Nephron progenitor cell (in vitro differentiated cells): Measurements from ENCODE around the gene KLC1.
"Not testable (repeated sequence)": the region's sequence is repeated elsewhere in the genome, so short reads cannot be mapped to it uniquely, and the experiment has no call there.

Experiments used
- DNase-seq: peaks from one replicate; pipeline ENCODE4 v3.0.0; 2021
- H3K27ac Mint-ChIP-seq: 2 replicates; pipeline ENCODE4 v1.8.0; 2021; ENCODE audit warnings: mild to moderate bottlenecking, moderate library complexity, mixed read lengths
- H3K27me3 Mint-ChIP-seq: 2 replicates; pipeline ENCODE4 v1.8.0; 2021; ENCODE audit warnings: mild to moderate bottlenecking, low read depth, mixed read lengths; ENCODE audit not compliant: poor library complexity
- H3K36me3 Mint-ChIP-seq: 2 replicates; pipeline ENCODE4 v1.8.0; 2021; ENCODE audit warnings: low read depth, mixed read lengths
- H3K4me1 Mint-ChIP-seq: 2 replicates; pipeline ENCODE4 v1.8.0; 2021; ENCODE audit warnings: mixed read lengths
- H3K4me3 Mint-ChIP-seq: 2 replicates; pipeline ENCODE4 v1.8.0; 2021; ENCODE audit warnings: mild to moderate bottlenecking, moderate library complexity, mixed read lengths
- H3K9me3 Mint-ChIP-seq: 2 replicates; pipeline ENCODE4 v1.8.0; 2021; ENCODE audit warnings: mild to moderate bottlenecking, moderate library complexity, mixed read lengths
- TF ChIP-seq, protein P1 (sequence below): fragments of 200-600 bp; sonication (generic); IDR thresholded peaks from 2 replicates; pipeline ENCODE4 v1.5.0; 2021; ENCODE audit warnings: antibody characterized with exemption

KLC1 gene

GRCh38 chr14:103607822-103608221, 21.2 kb upstream of the KLC1 start:
- TF ChIP-seq, protein P1, sequence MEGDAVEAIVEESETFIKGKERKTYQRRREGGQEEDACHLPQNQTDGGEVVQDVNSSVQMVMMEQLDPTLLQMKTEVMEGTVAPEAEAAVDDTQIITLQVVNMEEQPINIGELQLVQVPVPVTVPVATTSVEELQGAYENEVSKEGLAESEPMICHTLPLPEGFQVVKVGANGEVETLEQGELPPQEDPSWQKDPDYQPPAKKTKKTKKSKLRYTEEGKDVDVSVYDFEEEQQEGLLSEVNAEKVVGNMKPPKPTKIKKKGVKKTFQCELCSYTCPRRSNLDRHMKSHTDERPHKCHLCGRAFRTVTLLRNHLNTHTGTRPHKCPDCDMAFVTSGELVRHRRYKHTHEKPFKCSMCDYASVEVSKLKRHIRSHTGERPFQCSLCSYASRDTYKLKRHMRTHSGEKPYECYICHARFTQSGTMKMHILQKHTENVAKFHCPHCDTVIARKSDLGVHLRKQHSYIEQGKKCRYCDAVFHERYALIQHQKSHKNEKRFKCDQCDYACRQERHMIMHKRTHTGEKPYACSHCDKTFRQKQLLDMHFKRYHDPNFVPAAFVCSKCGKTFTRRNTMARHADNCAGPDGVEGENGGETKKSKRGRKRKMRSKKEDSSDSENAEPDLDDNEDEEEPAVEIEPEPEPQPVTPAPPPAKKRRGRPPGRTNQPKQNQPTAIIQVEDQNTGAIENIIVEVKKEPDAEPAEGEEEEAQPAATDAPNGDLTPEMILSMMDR = no peak
- Mint-ChIP-seq H3K4me1 (peaks cover 13% of the 10 kb centered on the region), H3K27ac (no peak overlapping the region), H3K36me3 (peaks cover 16% of the 10 kb centered on the region), H3K9me3 (peaks cover 32% of the 10 kb centered on the region), H3K4me3 (no peak overlapping the region), H3K27me3 (peaks cover 53% of the 10 kb centered on the region)
- DNase-seq = no peak

DNA sequence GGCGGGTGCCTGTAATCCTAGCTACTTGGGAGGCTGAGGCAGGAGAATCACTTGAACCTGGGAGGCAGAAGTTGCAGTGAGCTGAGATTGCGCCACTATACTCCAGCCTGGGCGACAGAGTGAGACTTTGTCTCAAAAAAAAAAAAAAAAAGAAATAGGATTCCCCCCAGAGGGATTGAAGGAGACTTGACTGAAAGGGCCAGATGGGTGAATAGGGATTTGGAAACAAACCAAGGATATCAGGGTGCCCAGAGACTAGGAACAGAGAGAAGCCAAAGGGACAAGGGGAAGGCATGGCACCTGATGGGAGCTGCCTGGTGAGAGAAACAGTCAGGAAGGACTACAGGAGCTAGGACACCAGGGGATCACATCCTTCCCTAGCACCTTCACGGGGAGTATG, 19.9 kb upstream of the KLC1 start:
- H3K9me3 Mint-ChIP-seq = peaks cover 35% of the 10 kb centered on the region
- peaks cover 53% of the 10 kb centered on the region for H3K27me3 Mint-ChIP-seq
- H3K4me3 Mint-ChIP-seq, DNase-seq, H3K27ac Mint-ChIP-seq: not testable (repeated sequence)
- H3K36me3 Mint-ChIP-seq = peaks cover 20% of the 10 kb centered on the region
- H3K4me1 Mint-ChIP-seq = peaks cover 13% of the 10 kb centered on the region

DNA sequence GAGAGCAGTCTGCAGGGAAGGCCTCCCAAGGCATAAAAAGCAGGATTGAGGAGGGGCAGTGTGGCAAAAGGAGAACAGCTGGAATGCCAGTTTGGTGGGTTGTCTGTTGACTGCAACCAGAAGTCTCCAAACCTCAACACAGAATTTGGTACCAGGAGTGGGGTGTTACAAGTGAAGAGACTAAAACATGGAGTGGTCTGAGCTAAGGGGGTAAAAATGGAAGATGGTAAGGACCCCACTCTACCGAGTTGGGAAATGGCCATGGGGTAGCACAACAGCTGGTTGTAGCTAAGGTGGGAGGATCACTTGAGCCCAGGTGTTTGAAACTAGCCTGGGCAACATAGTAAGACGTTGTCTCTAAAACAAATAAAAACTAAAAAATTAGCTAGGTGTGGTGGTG, 17.8 kb upstream of the KLC1 start:
- no peak for DNase-seq
- Mint-ChIP-seq H3K4me1 (peaks cover 13% of the 10 kb centered on the region), H3K27ac (no peak overlapping the region), H3K27me3 (peaks cover 44% of the 10 kb centered on the region), H3K36me3 (peaks cover 16% of the 10 kb centered on the region), H3K9me3 (peaks cover 35% of the 10 kb centered on the region), H3K4me3 (no peak overlapping the region)
- TF ChIP-seq, protein P1 = no peak

- Mint-ChIP-seq H3K27ac (no peak overlapping the region), H3K4me3 (no peak overlapping the region), H3K36me3 (peaks cover 16% of the 10 kb centered on the region), H3K9me3 (peaks cover 35% of the 10 kb centered on the region), H3K27me3 (peaks cover 21% of the 10 kb centered on the region), H3K4me1 (peaks cover 8% of the 10 kb centered on the region)
- TF ChIP-seq, protein P1 = no peak
- DNase-seq = no peak
Observed at GRCh38 chr14:103613517-103613916, 15.5 kb upstream of the KLC1 start.

DNA sequence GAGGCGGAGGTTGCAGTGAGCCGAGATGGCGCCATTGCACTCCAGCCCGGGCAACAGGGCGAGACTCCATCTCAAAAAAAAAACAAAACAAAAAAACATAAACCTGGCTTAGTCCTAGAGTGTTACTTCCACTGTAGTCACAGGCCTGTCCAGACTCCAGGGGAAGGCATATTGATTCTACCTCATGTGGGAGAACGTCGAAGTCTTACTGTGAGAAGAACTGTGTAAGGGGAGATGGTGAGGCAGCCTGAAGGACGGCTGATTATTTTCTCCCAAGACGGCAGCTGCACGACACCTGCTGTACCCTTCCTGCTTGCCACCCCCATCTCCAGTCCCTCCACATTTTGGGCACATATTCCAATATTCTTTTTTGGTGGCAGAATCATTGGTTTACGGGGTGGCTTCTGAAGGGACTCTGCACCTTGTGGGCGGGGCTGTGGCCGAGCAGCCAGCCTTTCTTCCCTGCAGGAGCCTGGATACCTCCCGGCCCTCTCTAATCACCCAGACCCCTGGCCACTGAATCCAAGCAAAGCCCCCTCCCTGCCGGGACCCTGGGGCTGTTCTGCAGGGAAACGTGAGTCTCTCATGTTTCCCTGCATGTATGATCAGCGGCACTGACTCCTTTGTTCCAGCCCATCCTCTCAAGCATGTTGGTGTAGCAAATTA, 12.2 kb upstream of the KLC1 start:
- H3K27ac Mint-ChIP-seq = peak overlapping the region; percentile 75
- no peaks in the 10 kb centered on the region for H3K27me3 Mint-ChIP-seq
- TF ChIP-seq, protein P1 = no peak
- peaks cover 8% of the 10 kb centered on the region for H3K4me1 Mint-ChIP-seq
- H3K4me3 Mint-ChIP-seq = no peak overlapping the region
- H3K36me3 Mint-ChIP-seq = peaks cover 4% of the 10 kb centered on the region
- H3K9me3 Mint-ChIP-seq = peaks cover 9% of the 10 kb centered on the region
- DNase-seq = no peak

DNA sequence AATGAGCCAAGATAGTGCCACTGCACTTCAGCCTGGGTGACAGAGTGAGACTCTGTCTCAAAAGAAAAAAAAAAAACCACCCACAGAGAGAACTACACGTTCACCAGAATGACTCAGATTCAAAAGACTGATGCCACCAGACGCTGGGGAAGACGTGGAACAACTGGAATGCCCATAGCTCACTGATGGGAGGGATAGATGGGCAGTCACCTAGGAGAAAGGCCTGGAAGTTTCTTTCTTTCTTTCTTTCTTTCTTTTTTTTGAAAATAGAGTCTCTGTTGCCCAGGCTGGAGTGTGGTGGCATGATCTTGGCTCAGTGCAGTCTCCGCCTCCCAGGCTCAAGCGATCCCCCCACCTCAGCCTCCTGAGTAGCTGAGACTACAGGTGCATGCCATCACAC, 10.0 kb upstream of the KLC1 start:
- no peak for DNase-seq
- Mint-ChIP-seq H3K27me3 (peaks cover 3% of the 10 kb centered on the region), H3K36me3 (no peaks in the 10 kb centered on the region), H3K27ac (no peak overlapping the region), H3K4me1 (peaks cover 14% of the 10 kb centered on the region), H3K4me3 (no peak overlapping the region), H3K9me3 (no peaks in the 10 kb centered on the region)
- TF ChIP-seq, protein P1 = no peak
